IPS-NIHi11 (cell line): ENCODE results near the gene FGD5.

Experiments used
- DNase-seq: peaks from one replicate; pipeline ENCODE4 v3.0.0; 2012; ENCODE audit warnings: mixed read lengths, low spot score

FGD5 gene

GRCh38 chr3:14818804-14819500 lies at the start of gene FGD5:
TSS of gene FGD5 (plus strand) at chr3:14818962. CDS start at chr3:14819072, 110 bp downstream.
- no peak for DNase-seq

GRCh38 chr3:14769544-14770325 lies 49.0 kb upstream of the FGD5 start:
- no peak for DNase-seq

GRCh38 chr3:14770591-14770990 lies 48.2 kb upstream of the FGD5 start:
- DNase-seq: no peak

- DNase-seq: no peak
Measured at GRCh38 chr3:14771593-14772497, 46.9 kb upstream of the FGD5 start.

GRCh38 chr3:14772533-14773138 lies 46.1 kb upstream of the FGD5 start:
- no peak for DNase-seq

- no peak for DNase-seq
Measured at GRCh38 chr3:14773281-14773680, 45.5 kb upstream of the FGD5 start.

GRCh38 chr3:14773691-14774128 lies 45.1 kb upstream of the FGD5 start:
- DNase-seq: no peak

- DNase-seq: no peak
Measured at GRCh38 chr3:14774431-14774830, 44.3 kb upstream of the FGD5 start.

GRCh38 chr3:14775011-14775410 lies 43.8 kb upstream of the FGD5 start:
- DNase-seq: no peak

- DNase-seq: no peak
Measured at GRCh38 chr3:14775563-14775962, 43.2 kb upstream of the FGD5 start.

GRCh38 chr3:14779069-14779685 lies 39.6 kb upstream of the FGD5 start:
- no peak for DNase-seq

GRCh38 chr3:14780927-14781507 lies 37.7 kb upstream of the FGD5 start:
- peak; percentile 85 for DNase-seq

GRCh38 chr3:14783480-14784086 lies 35.2 kb upstream of the FGD5 start:
- DNase-seq: no peak

GRCh38 chr3:14784087-14784681 lies 34.6 kb upstream of the FGD5 start:
- peak; percentile 64 for DNase-seq

GRCh38 chr3:14785207-14786155 lies 33.3 kb upstream of the FGD5 start:
- no peak for DNase-seq

GRCh38 chr3:14786369-14786768 lies 32.4 kb upstream of the FGD5 start:
- no peak for DNase-seq

- no peak for DNase-seq
Measured at GRCh38 chr3:14787630-14788029, 31.1 kb upstream of the FGD5 start.

- no peak for DNase-seq
Measured at GRCh38 chr3:14788644-14789043, 30.1 kb upstream of the FGD5 start.

- DNase-seq: no peak
Measured at GRCh38 chr3:14789221-14789620, 29.5 kb upstream of the FGD5 start.
